Prostate gland (tissue), 2 donors: Measurements from ENCODE around the gene CLDN34.

Source experiments
- POLR2A ChIP-seq: fragments of 450-650 bp; IDR thresholded peaks from one replicate; pipeline ENCODE4 v1.6.1; 2016; ENCODE audit warnings: antibody characterized with exemption, mild to moderate bottlenecking
- POLR2AphosphoS5 ChIP-seq: sonication (generic); formaldehyde crosslinking; IDR thresholded peaks from one replicate; pipeline ENCODE4 v1.6.1; 2017; ENCODE audit warnings: antibody characterized with exemption
- TF ChIP-seq, protein P1 (sequence below), 4 experiments: fragments of 200-600 bp in 2 of 4; fragments of 450-650 bp in 2 of 4; sonication (generic) in 2 of 4; IDR thresholded peaks; 1 replicate in 3 of 4; 2 replicates in 1 of 4; pipeline ENCODE4 v1.5.1; 2016 to 2019; ENCODE audit warnings: antibody characterized with exemption in 4 of 4, mild to moderate bottlenecking in 2 of 4, moderate library complexity in 2 of 4

DNA sequence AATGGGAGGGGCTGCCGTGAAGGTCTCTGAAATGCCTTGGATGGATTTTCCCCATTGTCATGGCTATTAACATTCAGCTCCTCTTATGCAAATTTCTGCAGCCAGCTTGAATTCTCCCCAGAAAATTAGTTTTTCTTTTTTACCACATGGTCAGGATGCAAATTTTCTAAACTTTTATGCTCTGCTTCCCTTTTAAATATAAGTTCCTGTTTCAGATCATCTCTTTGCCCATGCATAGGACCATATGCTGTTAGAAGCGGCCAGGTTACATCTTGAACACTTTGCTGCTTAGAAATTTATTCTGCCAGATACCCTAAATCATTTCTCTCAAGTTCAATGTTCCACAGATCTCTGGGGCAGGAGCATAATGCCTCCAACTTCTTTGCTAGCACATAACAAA, 13.8 kb upstream of the CLDN34 start:
- TF ChIP-seq, protein P1, sequence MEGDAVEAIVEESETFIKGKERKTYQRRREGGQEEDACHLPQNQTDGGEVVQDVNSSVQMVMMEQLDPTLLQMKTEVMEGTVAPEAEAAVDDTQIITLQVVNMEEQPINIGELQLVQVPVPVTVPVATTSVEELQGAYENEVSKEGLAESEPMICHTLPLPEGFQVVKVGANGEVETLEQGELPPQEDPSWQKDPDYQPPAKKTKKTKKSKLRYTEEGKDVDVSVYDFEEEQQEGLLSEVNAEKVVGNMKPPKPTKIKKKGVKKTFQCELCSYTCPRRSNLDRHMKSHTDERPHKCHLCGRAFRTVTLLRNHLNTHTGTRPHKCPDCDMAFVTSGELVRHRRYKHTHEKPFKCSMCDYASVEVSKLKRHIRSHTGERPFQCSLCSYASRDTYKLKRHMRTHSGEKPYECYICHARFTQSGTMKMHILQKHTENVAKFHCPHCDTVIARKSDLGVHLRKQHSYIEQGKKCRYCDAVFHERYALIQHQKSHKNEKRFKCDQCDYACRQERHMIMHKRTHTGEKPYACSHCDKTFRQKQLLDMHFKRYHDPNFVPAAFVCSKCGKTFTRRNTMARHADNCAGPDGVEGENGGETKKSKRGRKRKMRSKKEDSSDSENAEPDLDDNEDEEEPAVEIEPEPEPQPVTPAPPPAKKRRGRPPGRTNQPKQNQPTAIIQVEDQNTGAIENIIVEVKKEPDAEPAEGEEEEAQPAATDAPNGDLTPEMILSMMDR (IDR thresholded peaks at IDR 0.05): no peak
- no peak for TF ChIP-seq POLR2AphosphoS5
- no peak for TF ChIP-seq POLR2A
